Activated CD8-positive, alpha-beta memory T cell treated with anti-CD3 and anti-CD28 coated beads, Interleukin-2, amount 10 ng/mL, durations not matched to agents 7 days and 5 days (primary cell): ENCODE results near the gene USP16. TPM values are rescaled to one million over a fixed set of nuclear protein-coding genes. Genes with fewer than 3 reads are reported as not detected.
"Not testable (repeated sequence)": the region's sequence is repeated elsewhere in the genome, so short reads cannot be mapped to it uniquely, and the experiment has no call there.

ENCODE experiments used
- ATAC-seq: fragments of 150-1000 bp; cut with Tn5 transposase; one replicate; pipeline ENCODE4 v1.10.0; 2021; ENCODE audit warnings: moderate library complexity
- CTCF ChIA-PET: fragments of 350-600 bp; sonication (Branson Sonifier 250); formaldehyde crosslinking; loops from one replicate; lab custom pipeline; 2021; ENCODE audit warnings: antibody characterized with exemption; lab: Charles Lee
- DNase-seq: peaks from one replicate; pipeline ENCODE4 v3.0.0-alpha.2; 2020
- H3K27ac Mint-ChIP-seq: one replicate; pipeline ENCODE4 v1.8.0; 2021; ENCODE audit warnings: mild to moderate bottlenecking, mixed read lengths
- H3K27me3 Mint-ChIP-seq: one replicate; pipeline ENCODE4 v1.8.0; 2021; ENCODE audit warnings: mixed read lengths
- H3K36me3 Mint-ChIP-seq: one replicate; pipeline ENCODE4 v1.8.0; 2021; ENCODE audit warnings: mild to moderate bottlenecking, mixed read lengths
- H3K4me1 Mint-ChIP-seq: one replicate; pipeline ENCODE4 v1.8.0; 2021; ENCODE audit warnings: mixed read lengths
- H3K4me3 Mint-ChIP-seq: one replicate; pipeline ENCODE4 v1.8.0; 2021; ENCODE audit warnings: mild to moderate bottlenecking, moderate library complexity, mixed read lengths
- H3K9me3 Mint-ChIP-seq: one replicate; pipeline ENCODE4 v1.8.0; 2022; ENCODE audit warnings: low read depth, mixed read lengths
- total RNA-seq, 2 experiments: library from RNA; stranded (reverse); gene quantifications; one replicate each; pipeline ENCODE4 v1.2.3, GENCODE V29; 2021

The USP16 gene
- 10 to 100 TPM; 26.7 to 35.5 TPM for total RNA-seq

- CTCF ChIA-PET = interaction anchor here (0.6 to 3.2 kb wide), 8 partner anchors 22 to 279 kb away, joined by 3 to 14 read pairs (median 4); partner anchors contain the start of gene LTN1
- H3K36me3 Mint-ChIP-seq = peaks cover 16% of the 10 kb centered on the region
- DNase-seq (peak; percentile 97), ATAC-seq (peak; percentile 97)
- H3K27ac Mint-ChIP-seq = peak within 1 kb of the TSS; percentile 97
- peaks cover 66% of the 10 kb centered on the region for H3K4me1 Mint-ChIP-seq
- peak within 1 kb of the TSS; percentile 96 for H3K4me3 Mint-ChIP-seq
- H3K9me3 Mint-ChIP-seq = no peaks in the 10 kb centered on the region
- no peaks in the 10 kb centered on the region for H3K27me3 Mint-ChIP-seq
Measured at GRCh38 chr21:29024474-29025327, at the start of gene USP16. Gene USP16 (plus strand): TSS chr21:29024668. CDS start chr21:29027914, 3,246 bp downstream.

GRCh38 chr21:28975397-28975796 is 49.1 kb upstream of the USP16 start:
- CTCF ChIA-PET = interaction anchor here (0.8 to 3.6 kb wide), 2 partner anchors 10 to 143 kb away, joined by 3 to 11 read pairs; no protein-coding TSS in a partner anchor
- Mint-ChIP-seq H3K4me3 (no peak overlapping the region), H3K27me3 (no peaks in the 10 kb centered on the region), H3K4me1 (no peaks in the 10 kb centered on the region), H3K9me3 (no peaks in the 10 kb centered on the region), H3K36me3 (peaks cover 44% of the 10 kb centered on the region), H3K27ac (no peak overlapping the region)
- no peak for ATAC-seq
- DNase-seq = no peak

GRCh38 chr21:28979092-28979491 is 45.4 kb upstream of the USP16 start:
- DNase-seq (no peak), ATAC-seq (no peak)
- Mint-ChIP-seq H3K9me3 (no peaks in the 10 kb centered on the region), H3K27me3 (no peaks in the 10 kb centered on the region), H3K27ac (no peak overlapping the region), H3K4me1 (peaks cover 2% of the 10 kb centered on the region), H3K4me3 (no peak overlapping the region), H3K36me3 (peaks cover 37% of the 10 kb centered on the region)
- CTCF ChIA-PET = no interaction called here

GRCh38 chr21:28982637-28983036 is 41.8 kb upstream of the USP16 start:
- Mint-ChIP-seq H3K27ac (peak overlapping the region; percentile 33), H3K36me3 (peaks cover 37% of the 10 kb centered on the region)

GRCh38 chr21:28986677-28987076 is 37.8 kb upstream of the USP16 start:
- no peak for DNase-seq
- Mint-ChIP-seq H3K9me3 (no peaks in the 10 kb centered on the region), H3K27ac (no peak overlapping the region), H3K4me3 (no peak overlapping the region), H3K27me3 (no peaks in the 10 kb centered on the region), H3K4me1 (peaks cover 28% of the 10 kb centered on the region), H3K36me3 (peaks cover 27% of the 10 kb centered on the region)
- CTCF ChIA-PET = no interaction called here
- ATAC-seq = no peak

More at GRCh38 chr21:28982637-28983036, 41.8 kb upstream of the USP16 start:
- no peaks in the 10 kb centered on the region for H3K9me3 Mint-ChIP-seq
- no peak for DNase-seq
- CTCF ChIA-PET = no interaction called here
- H3K4me3 Mint-ChIP-seq = no peak overlapping the region
- H3K27me3 Mint-ChIP-seq = no peaks in the 10 kb centered on the region
- H3K4me1 Mint-ChIP-seq = peaks cover 6% of the 10 kb centered on the region
- no peak for ATAC-seq

DNA sequence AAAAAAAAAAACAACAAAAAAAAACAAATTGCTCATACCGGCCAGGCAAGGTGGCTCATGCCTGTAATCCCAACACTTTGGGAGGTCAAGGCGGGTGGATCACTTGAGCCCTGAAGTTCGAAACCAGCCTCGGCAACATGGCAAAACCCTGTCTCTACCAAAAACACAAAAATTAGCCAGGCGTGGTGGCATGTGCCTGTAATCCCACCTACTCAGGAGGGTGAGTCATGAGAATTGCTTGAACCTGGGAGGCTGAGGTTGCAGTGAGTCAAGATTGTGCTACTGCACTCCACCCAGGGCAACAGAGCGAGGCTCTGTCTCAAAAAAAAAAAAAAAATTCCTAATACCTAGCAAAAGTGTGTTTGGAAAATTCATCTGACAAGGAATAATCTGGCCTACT is 36.3 kb upstream of the USP16 start:
- H3K27me3 Mint-ChIP-seq, ATAC-seq, H3K9me3 Mint-ChIP-seq, H3K4me3 Mint-ChIP-seq, H3K27ac Mint-ChIP-seq, DNase-seq: not testable (repeated sequence)
- peaks cover 34% of the 10 kb centered on the region for H3K4me1 Mint-ChIP-seq
- CTCF ChIA-PET = interaction anchor here (1.0 kb wide), 1 partner anchor 243 kb away, joined by 3 read pairs; no protein-coding TSS in a partner anchor
- peaks cover 22% of the 10 kb centered on the region for H3K36me3 Mint-ChIP-seq

DNA sequence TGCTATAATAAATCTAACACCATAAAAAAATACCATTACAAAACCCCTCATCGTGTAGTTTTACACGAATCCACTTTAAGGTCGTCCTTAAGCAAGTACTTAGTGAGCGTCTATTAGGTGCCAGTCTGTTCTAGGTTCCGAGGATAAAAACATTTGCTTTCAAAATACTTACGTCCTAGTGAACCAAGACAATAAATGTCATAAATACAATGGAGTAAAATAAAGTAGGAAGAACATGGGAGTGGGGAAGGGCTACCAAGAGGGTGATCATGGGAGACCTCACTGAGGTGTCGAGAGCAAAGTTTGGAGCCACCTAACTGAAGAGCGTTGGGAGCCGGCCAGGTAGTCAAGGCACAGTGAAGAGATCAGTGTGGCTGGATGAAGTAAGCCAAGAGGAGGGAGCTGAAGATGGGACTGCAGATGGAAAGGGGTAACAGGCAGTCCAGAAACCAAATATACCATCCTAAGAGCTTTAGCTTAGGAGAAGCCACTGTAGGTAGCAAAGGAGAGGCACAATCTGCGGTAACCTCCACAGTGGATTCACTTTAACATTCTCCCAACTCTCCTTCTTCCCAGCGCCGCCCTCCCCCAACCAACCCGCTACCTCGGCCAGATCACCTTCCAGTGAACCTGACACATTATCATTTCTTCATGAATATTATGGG is 32.5 kb upstream of the USP16 start:
- peaks cover 5% of the 10 kb centered on the region for H3K36me3 Mint-ChIP-seq
- H3K27me3 Mint-ChIP-seq = no peaks in the 10 kb centered on the region
- H3K27ac Mint-ChIP-seq = peak overlapping the region; percentile 96
- H3K9me3 Mint-ChIP-seq = no peaks in the 10 kb centered on the region
- DNase-seq = no peak
- CTCF ChIA-PET = interaction anchor here (1.1 to 3.3 kb wide), 5 partner anchors 11 to 85 kb away, joined by 3 to 14 read pairs (median 4); partner anchors contain the start of gene USP16
- H3K4me1 Mint-ChIP-seq = peaks cover 36% of the 10 kb centered on the region
- peak; percentile 2 for ATAC-seq
- peak overlapping the region; percentile 87 for H3K4me3 Mint-ChIP-seq

DNA sequence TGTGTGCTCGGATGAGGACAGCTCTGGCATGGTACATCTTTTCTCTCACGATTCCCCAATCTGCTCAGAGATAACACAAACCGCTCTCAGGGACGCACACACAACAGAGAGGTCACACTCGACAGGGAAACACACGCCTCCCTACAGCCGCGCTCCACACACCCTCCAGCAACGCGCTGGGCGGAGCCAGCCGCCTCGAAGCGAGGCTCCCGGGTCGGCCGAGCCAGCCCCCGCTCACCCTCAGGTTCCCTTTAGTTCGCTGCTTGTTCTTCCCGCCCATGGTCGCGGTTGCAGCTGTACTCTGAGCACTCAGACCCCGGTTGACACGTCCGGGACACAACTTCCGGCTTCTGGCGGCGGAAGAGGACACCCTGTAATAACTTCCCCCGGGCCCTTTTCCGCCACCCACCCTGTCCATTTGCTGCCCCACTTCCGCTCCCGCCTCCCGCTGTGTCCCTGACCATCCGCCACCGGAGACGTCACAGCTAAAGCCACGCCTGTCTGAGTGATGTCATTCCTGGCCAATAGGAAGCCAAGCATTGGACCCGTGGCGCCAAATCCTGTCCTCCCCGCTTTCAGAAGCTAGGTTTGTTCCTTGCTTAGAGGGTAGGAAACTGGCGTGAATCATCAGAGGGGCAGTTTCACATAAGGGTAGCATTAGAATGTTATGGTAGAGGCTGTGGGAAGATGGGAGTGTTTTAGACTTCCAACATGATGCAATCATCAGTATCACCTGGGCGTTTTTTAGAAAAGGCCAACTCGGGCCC is 31.8 kb upstream of the USP16 start, which contains the start of gene LTN1:
Gene LTN1 (minus strand): TSS at position 352 of the 767 bp plus-strand sequence. CDS start 72 bp downstream, at position 280.
- H3K36me3 Mint-ChIP-seq = peaks cover 5% of the 10 kb centered on the region
- peak within 1 kb of the TSS; percentile 96 for H3K27ac Mint-ChIP-seq
- H3K9me3 Mint-ChIP-seq = no peaks in the 10 kb centered on the region
- H3K27me3 Mint-ChIP-seq = no peaks in the 10 kb centered on the region
- CTCF ChIA-PET = interaction anchor here (0.8 to 3.3 kb wide), 7 partner anchors 10 to 247 kb away, joined by 3 to 14 read pairs (median 4); partner anchors contain the start of gene USP16
- H3K4me3 Mint-ChIP-seq = peak within 1 kb of the TSS; percentile 87
- peak; percentile 100 for DNase-seq
- H3K4me1 Mint-ChIP-seq = peaks cover 33% of the 10 kb centered on the region
- ATAC-seq = peak; percentile 95

GRCh38 chr21:28993293-28993629 is 31.2 kb upstream of the USP16 start:
- Mint-ChIP-seq H3K9me3 (no peaks in the 10 kb centered on the region), H3K27ac (peak overlapping the region; percentile 96), H3K4me3 (peak overlapping the region; percentile 87), H3K4me1 (peaks cover 33% of the 10 kb centered on the region), H3K36me3 (peaks cover 5% of the 10 kb centered on the region), H3K27me3 (no peaks in the 10 kb centered on the region)
- ATAC-seq = no peak
- no peak for DNase-seq
- CTCF ChIA-PET = interaction anchor here (0.8 to 3.3 kb wide), 8 partner anchors 9 to 247 kb away, joined by 3 to 14 read pairs (median 4); partner anchors contain the start of gene USP16

DNA sequence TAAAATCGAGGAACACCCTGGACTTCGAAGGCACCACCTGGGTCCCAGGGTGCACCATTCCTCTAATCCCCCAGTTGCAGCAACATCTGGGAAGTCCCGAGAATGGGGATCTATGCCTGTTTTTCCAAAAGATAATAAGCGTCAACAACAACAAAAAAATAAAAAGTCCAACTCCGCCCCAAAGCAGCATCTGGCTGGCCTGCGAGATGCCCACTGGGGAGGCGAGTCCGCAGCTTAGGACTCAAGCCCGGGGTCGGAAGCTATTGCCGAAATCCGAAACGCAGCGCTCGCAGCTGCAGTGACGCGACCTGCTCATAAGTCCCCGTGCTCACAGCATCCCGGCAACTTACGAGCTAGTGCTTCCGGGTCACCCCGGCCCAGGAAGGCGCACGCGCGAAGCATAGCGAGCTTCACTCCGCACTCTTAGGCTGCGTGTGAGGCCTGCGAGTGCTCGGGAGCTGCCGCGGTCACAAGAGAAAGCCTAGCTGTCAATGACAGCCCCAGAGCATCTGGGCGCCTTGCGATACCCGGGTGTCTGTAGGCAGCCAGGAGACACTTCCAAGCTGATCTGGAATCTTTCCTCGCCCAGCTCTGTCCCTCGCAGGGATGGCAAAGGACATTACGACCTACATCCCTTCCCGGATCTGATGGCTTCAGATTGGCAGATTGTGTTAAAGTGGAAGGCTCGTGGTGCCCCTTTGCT is 21.9 kb upstream of the USP16 start:
- no peaks in the 10 kb centered on the region for H3K27me3 Mint-ChIP-seq
- peak overlapping the region; percentile 95 for H3K27ac Mint-ChIP-seq
- peak overlapping the region; percentile 87 for H3K4me3 Mint-ChIP-seq
- no peaks in the 10 kb centered on the region for H3K9me3 Mint-ChIP-seq
- peak; percentile 97 for DNase-seq
- peaks cover 2% of the 10 kb centered on the region for H3K36me3 Mint-ChIP-seq
- CTCF ChIA-PET = interaction anchor here (0.7 to 1.5 kb wide), 9 partner anchors 9 to 83 kb away, joined by 3 to 7 read pairs (median 4); partner anchors contain the start of genes LTN1, RWDD2B and USP16
- peaks cover 12% of the 10 kb centered on the region for H3K4me1 Mint-ChIP-seq
- peak; percentile 100 for ATAC-seq

DNA sequence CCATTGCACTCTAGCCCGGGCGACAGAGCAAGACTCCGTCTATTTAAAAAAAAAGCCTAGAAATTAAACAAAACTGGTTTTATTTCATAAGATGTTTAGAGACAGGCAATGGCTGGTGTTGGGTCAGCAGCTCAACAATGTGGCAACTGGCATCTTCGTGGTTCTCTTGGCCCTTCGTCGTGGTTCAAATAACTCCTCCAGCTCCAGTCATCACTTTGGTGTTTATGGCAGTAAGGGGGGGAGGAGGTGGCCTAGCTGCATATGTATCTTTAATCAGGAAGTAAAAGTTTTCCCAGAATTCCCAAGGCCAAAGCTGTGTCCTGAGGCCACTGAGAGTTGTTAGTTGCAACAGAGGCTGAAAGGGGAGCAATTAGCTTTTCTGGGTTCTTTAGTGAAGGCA is 18.8 kb upstream of the USP16 start:
- H3K27ac Mint-ChIP-seq = no peak overlapping the region

DNA sequence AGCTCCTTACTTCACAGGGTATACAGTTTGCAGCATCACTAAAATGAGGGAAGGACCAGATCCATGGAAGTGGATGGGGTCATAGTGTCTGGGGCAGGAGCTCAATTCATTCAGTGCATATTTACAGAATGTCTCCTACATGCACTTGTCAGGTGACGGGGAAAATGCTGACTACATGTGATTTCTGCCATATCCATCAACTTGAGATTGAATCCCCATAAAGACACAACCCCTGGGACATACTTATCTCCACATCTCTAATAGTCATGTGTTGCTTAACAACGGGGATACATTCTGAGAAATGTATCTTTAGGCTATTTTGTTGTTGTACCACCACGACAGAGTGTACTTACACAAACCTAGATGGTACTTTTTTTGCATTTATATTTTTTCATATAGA is 17.3 kb upstream of the USP16 start:
- Mint-ChIP-seq H3K4me1 (peaks cover 6% of the 10 kb centered on the region), H3K9me3 (no peaks in the 10 kb centered on the region), H3K36me3 (peaks cover 2% of the 10 kb centered on the region), H3K4me3 (no peak overlapping the region), H3K27ac (no peak overlapping the region), H3K27me3 (no peaks in the 10 kb centered on the region)
- ATAC-seq (no peak), DNase-seq (no peak)
- CTCF ChIA-PET = no interaction called here

More for the DNA sequence above, 18.8 kb upstream of the USP16 start:
- Mint-ChIP-seq H3K27me3 (no peaks in the 10 kb centered on the region), H3K36me3 (peaks cover 2% of the 10 kb centered on the region), H3K4me3 (no peak overlapping the region), H3K4me1 (peaks cover 9% of the 10 kb centered on the region), H3K9me3 (no peaks in the 10 kb centered on the region)
- CTCF ChIA-PET = interaction anchor here (1.0 kb wide), 1 partner anchor 13 kb away, joined by 5 read pairs; no protein-coding TSS in a partner anchor
- DNase-seq (no peak), ATAC-seq (no peak)
